ENCODE results near the gene DNM2. TPM values are rescaled to one million over a fixed set of nuclear protein-coding genes. Genes with fewer than 3 reads are reported as not detected.

The DNM2 gene
- total RNA-seq, 1 donor from 2014 or later: 129 TPM

DNA sequence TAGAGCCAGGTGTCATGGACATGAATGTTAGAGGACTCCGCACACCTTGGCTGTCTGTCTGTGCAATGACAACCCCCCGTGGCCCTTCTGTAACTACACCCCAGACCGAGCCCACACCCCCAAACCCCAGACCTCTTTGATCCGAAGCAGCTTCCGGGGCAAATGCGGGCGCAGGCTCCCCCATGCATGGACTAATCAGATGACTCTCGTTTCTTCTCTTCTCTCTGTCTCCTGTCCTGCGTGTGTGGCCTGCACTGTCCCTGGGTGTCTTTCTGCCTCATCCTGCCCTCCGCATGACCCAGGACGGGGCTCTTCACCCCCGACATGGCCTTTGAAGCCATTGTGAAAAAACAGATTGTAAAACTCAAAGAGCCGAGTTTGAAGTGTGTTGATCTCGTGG, 79.2 kb downstream of the DNM2 start:
- Mint-ChIP-seq H3K9me3 (ENCODE audit: unreplicated experiment) (no peaks in the 10 kb centered on the region), H3K4me3 (ENCODE audit: unreplicated experiment) (no peak overlapping the region), H3K27me3 (ENCODE audit: low read depth, unreplicated experiment) (no peaks in the 10 kb centered on the region), H3K27ac (ENCODE audit: unreplicated experiment) (no peak overlapping the region), H3K36me3 (ENCODE audit: low read depth, unreplicated experiment) (peaks cover 4% of the 10 kb centered on the region), H3K4me1 (ENCODE audit: low read depth, unreplicated experiment) (no peaks in the 10 kb centered on the region)
- FAIRE-seq: no peak
- Histone ChIP-seq H3K9me3 (ENCODE audit: insufficient read depth, low read depth, low read length) (no peaks in the 10 kb centered on the region), H3K36me3 (ENCODE audit: insufficient read depth, low read length) (peaks cover 24% of the 10 kb centered on the region), H3K27me3 (ENCODE audit: insufficient read depth, low read length) (no peaks in the 10 kb centered on the region), H3K4me2 (ENCODE audit: low read length) (no peak overlapping the region), H3K79me2 (ENCODE audit: insufficient read depth, low read length) (no peaks in the 10 kb centered on the region), H3K27ac (ENCODE audit: low read depth, low read length) (no peak overlapping the region), H4K20me1 (ENCODE audit: insufficient read depth, low read length) (no peaks in the 10 kb centered on the region), H3K9ac (ENCODE audit: low read length) (no peak overlapping the region), H3K4me3 (ENCODE audit: insufficient read depth, low read depth, low read length) (no peak overlapping the region), H2AFZ (ENCODE audit: low read depth, low read length) (no peak overlapping the region), H3K4me1 (ENCODE audit: insufficient read depth, low read length) (no peaks in the 10 kb centered on the region)
- TF ChIP-seq, protein P1, sequence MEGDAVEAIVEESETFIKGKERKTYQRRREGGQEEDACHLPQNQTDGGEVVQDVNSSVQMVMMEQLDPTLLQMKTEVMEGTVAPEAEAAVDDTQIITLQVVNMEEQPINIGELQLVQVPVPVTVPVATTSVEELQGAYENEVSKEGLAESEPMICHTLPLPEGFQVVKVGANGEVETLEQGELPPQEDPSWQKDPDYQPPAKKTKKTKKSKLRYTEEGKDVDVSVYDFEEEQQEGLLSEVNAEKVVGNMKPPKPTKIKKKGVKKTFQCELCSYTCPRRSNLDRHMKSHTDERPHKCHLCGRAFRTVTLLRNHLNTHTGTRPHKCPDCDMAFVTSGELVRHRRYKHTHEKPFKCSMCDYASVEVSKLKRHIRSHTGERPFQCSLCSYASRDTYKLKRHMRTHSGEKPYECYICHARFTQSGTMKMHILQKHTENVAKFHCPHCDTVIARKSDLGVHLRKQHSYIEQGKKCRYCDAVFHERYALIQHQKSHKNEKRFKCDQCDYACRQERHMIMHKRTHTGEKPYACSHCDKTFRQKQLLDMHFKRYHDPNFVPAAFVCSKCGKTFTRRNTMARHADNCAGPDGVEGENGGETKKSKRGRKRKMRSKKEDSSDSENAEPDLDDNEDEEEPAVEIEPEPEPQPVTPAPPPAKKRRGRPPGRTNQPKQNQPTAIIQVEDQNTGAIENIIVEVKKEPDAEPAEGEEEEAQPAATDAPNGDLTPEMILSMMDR (IDR thresholded peaks at IDR 0.05; ENCODE audit: insufficient read depth, low read depth, low read length): no peak
- TF ChIP-seq EZH2 (IDR thresholded peaks at IDR 0.05; ENCODE audit: insufficient read depth, low read length): no peak
- DNase-seq (ENCODE audit: low read depth): no peak

DNA sequence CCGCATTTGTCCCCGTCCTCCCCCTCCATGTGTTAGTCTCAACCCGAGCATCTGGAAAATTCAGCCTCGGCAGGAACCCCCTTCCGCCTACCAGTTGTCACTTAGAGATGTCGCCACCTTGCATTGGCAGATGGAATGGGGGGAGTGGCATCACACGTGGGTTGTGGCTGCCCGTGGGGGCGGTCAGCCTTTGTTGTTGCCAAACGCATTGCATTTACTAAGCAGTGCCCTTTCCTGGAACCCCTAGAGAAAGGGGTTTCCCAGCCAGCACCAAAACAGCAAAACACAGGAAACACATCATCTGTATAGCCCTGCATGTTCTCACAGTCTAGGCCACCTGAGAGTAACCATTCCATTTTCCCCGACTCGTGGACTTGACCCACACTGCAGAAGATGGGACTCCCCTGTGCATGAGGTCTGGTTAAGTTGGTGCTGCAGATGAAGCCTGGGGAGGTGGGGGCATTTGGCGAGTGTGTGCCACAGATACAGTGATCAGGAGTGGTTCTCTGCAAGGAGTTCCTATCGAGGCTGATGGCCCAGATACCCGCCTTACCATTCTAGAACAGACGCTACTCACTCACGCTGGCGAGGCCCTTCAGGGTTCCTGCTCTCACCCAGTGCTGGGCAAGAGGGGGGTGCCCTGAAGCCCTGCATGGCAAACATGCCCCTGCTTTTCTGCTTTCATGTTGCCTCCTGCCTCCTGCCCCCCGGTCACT, 79.8 kb downstream of the DNM2 start:
- Mint-ChIP-seq H3K9me3 (ENCODE audit: unreplicated experiment) (no peaks in the 10 kb centered on the region), H3K27me3 (ENCODE audit: low read depth, unreplicated experiment) (no peaks in the 10 kb centered on the region), H3K4me3 (ENCODE audit: unreplicated experiment) (no peak overlapping the region), H3K27ac (ENCODE audit: unreplicated experiment) (no peak overlapping the region), H3K36me3 (ENCODE audit: low read depth, unreplicated experiment) (peaks cover 6% of the 10 kb centered on the region), H3K4me1 (ENCODE audit: low read depth, unreplicated experiment) (no peaks in the 10 kb centered on the region)
- Histone ChIP-seq H3K4me1 (ENCODE audit: insufficient read depth, low read length) (no peaks in the 10 kb centered on the region), H2AFZ (ENCODE audit: low read depth, low read length) (no peak overlapping the region), H3K79me2 (ENCODE audit: insufficient read depth, low read length) (no peaks in the 10 kb centered on the region), H3K36me3 (ENCODE audit: insufficient read depth, low read length) (peaks cover 28% of the 10 kb centered on the region), H3K4me2 (ENCODE audit: low read length) (no peak overlapping the region), H3K9me3 (ENCODE audit: insufficient read depth, low read depth, low read length) (no peaks in the 10 kb centered on the region), H3K9ac (ENCODE audit: low read length) (no peak overlapping the region), H3K4me3 (ENCODE audit: insufficient read depth, low read depth, low read length) (no peak overlapping the region), H3K27me3 (ENCODE audit: insufficient read depth, low read length) (no peaks in the 10 kb centered on the region), H4K20me1 (ENCODE audit: insufficient read depth, low read length) (no peaks in the 10 kb centered on the region), H3K27ac (ENCODE audit: low read depth, low read length) (no peak overlapping the region)
- FAIRE-seq (no peak), DNase-seq (ENCODE audit: low read depth) (no peak)
- TF ChIP-seq EZH2 (IDR thresholded peaks at IDR 0.05; ENCODE audit: insufficient read depth, low read length): no peak
- TF ChIP-seq, protein P1 (IDR thresholded peaks at IDR 0.05; ENCODE audit: insufficient read depth, low read depth, low read length): no peak

DNA sequence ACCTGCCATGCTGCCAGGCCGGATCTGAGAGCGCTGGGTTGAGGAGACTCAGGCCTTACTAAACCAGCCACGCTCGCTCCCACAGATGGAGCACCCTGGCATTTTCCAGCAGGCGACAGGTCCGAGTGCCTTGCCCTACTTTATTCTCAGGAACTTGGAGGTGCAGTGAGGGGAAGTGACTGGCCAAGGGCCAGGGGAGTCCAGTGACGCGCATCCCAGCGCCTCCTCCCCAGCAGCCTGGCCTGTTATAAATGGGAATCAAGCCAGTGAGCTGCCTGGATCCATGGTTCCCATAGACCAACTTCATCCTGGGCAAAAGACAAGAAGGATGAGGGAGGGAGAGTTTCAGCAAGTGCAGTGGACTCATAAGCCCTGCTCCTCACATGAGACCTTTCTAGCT, 82.6 kb downstream of the DNM2 start:
- H3K4me3 Mint-ChIP-seq (ENCODE audit: unreplicated experiment): no peak overlapping the region
- no peaks in the 10 kb centered on the region for H3K9me3 ChIP-seq (ENCODE audit: insufficient read depth, low read depth, low read length)
- DNase-seq (ENCODE audit: low read depth) (no peak), FAIRE-seq (no peak)
- H3K27me3 Mint-ChIP-seq (ENCODE audit: low read depth, unreplicated experiment): no peaks in the 10 kb centered on the region
- no peaks in the 10 kb centered on the region for H3K9me3 Mint-ChIP-seq (ENCODE audit: unreplicated experiment)
- H3K9ac ChIP-seq (ENCODE audit: low read length): no peak overlapping the region
- no peak overlapping the region for H3K4me3 ChIP-seq (ENCODE audit: insufficient read depth, low read depth, low read length)
- H3K27ac Mint-ChIP-seq (ENCODE audit: unreplicated experiment): no peak overlapping the region
- H3K27me3 ChIP-seq (ENCODE audit: insufficient read depth, low read length): no peaks in the 10 kb centered on the region
- H3K4me2 ChIP-seq (ENCODE audit: low read length): no peak overlapping the region
- peaks cover 19% of the 10 kb centered on the region for H3K36me3 Mint-ChIP-seq (ENCODE audit: low read depth, unreplicated experiment)
- H3K79me2 ChIP-seq (ENCODE audit: insufficient read depth, low read length): no peaks in the 10 kb centered on the region
- TF ChIP-seq, protein P1 (IDR thresholded peaks at IDR 0.05; ENCODE audit: insufficient read depth, low read depth, low read length): no peak
- TF ChIP-seq EZH2 (IDR thresholded peaks at IDR 0.05; ENCODE audit: insufficient read depth, low read length): no peak
- H3K36me3 ChIP-seq (ENCODE audit: insufficient read depth, low read length): peaks cover 24% of the 10 kb centered on the region
- H3K27ac ChIP-seq (ENCODE audit: low read depth, low read length): no peak overlapping the region
- no peaks in the 10 kb centered on the region for H3K4me1 ChIP-seq (ENCODE audit: insufficient read depth, low read length)
- H2AFZ ChIP-seq (ENCODE audit: low read depth, low read length): no peak overlapping the region
- H3K4me1 Mint-ChIP-seq (ENCODE audit: low read depth, unreplicated experiment): no peaks in the 10 kb centered on the region
- no peaks in the 10 kb centered on the region for H4K20me1 ChIP-seq (ENCODE audit: insufficient read depth, low read length)

Measured in astrocyte (in vitro differentiated cells and primary cell).